ENCODE results near the gene NUDC. TPM values are rescaled to one million over a fixed set of nuclear protein-coding genes. Genes with fewer than 3 reads are reported as not detected.

NUDC gene
- total RNA-seq, 2 experiments from 2014 or later = 65.7 to 106 TPM

DNA sequence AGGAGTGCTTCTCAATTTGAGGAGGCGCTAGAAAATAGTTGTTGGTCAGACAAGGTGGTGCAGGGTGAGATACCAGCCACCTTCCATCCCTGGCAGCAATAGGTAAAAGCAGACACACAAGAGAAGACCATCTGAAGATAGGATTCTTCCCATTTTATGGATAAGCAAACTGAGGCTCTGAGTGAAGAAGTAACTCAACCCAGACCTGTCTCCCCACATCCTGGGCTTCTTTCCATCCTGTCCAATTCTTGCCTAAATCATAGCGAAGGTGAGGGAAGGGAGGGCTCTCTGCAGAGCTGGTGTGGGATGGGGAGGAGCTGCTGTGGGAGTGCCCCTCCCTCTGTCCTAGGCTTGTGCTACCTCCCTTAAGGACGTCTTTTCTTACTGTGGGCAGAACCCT lies 50.0 kb downstream of the NUDC start:
- intact Hi-C loops (cut with micrococcal nuclease; ENCODE audit: unreplicated experiment) = no loop called here
- no peak overlapping the region for H3K27ac ChIP-seq (ENCODE audit: low read depth, low read length, poor library complexity, severe bottlenecking)

DNA sequence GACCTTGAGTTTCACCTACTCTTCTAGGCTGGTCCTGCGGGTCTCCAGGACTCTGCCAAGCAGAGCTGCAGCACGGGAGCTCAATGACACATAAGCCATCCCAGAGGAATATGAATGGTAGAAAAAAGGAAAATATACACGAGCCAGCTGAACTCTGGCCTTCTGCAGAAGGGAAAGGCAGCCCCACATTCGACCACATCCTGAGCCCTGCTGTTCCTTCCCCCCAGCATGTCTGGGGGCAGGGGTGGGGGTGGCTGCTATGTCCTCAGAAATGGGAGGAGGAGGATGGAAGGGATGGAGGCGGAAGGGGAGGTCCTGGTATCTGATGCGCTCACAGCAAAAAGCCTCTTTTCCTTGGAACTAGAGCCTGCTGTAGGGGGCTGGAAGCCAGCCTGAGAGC lies 50.8 kb downstream of the NUDC start:
- no peak overlapping the region for H3K4me3 ChIP-seq (ENCODE audit: low read depth, low read length, poor library complexity, severe bottlenecking)
- no peak overlapping the region for H3K4me2 ChIP-seq (ENCODE audit: low read length)
- no peaks in the 10 kb centered on the region for H3K4me1 ChIP-seq (ENCODE audit: insufficient read depth, low read length, poor library complexity, severe bottlenecking)
- no peaks in the 10 kb centered on the region for H3K9me2 ChIP-seq (ENCODE audit: insufficient read depth, low read length)
- no TSS peak for BruUV-seq (replicated peaks)
- H3K27ac ChIP-seq (ENCODE audit: low read depth, low read length, poor library complexity, severe bottlenecking) = no peak overlapping the region
- TF ChIP-seq EZH2phosphoT487 (IDR thresholded peaks at IDR 0.05; ENCODE audit: borderline replicate concordance, low read depth, low read length) = no peak
- TF ChIP-seq, protein P1, sequence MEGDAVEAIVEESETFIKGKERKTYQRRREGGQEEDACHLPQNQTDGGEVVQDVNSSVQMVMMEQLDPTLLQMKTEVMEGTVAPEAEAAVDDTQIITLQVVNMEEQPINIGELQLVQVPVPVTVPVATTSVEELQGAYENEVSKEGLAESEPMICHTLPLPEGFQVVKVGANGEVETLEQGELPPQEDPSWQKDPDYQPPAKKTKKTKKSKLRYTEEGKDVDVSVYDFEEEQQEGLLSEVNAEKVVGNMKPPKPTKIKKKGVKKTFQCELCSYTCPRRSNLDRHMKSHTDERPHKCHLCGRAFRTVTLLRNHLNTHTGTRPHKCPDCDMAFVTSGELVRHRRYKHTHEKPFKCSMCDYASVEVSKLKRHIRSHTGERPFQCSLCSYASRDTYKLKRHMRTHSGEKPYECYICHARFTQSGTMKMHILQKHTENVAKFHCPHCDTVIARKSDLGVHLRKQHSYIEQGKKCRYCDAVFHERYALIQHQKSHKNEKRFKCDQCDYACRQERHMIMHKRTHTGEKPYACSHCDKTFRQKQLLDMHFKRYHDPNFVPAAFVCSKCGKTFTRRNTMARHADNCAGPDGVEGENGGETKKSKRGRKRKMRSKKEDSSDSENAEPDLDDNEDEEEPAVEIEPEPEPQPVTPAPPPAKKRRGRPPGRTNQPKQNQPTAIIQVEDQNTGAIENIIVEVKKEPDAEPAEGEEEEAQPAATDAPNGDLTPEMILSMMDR (conservative IDR thresholded peaks at IDR 0.05; ENCODE audit: low read length) = no peak
- ChIA-PET POLR2A (no interaction called here), CTCF (ENCODE audit: unreplicated experiment) (no interaction called here)
- no peak overlapping the region for H2AFZ ChIP-seq (ENCODE audit: low read length)
- no peaks in the 10 kb centered on the region for H3K36me3 ChIP-seq (ENCODE audit: insufficient read depth, low read length)
- no peak for DNase-seq (ENCODE audit: low spot score)
- H3K79me2 ChIP-seq (ENCODE audit: insufficient read depth, low read depth, low read length) = no peaks in the 10 kb centered on the region
- intact Hi-C loops (cut with micrococcal nuclease; ENCODE audit: unreplicated experiment) = no loop called here
- H4K20me1 ChIP-seq (ENCODE audit: insufficient read depth, low read length) = no peaks in the 10 kb centered on the region
- H3K9me3 ChIP-seq (ENCODE audit: low read length) = no peaks in the 10 kb centered on the region

More for the DNA sequence above, 50.0 kb downstream of the NUDC start:
- ChIA-PET CTCF (ENCODE audit: unreplicated experiment) (no interaction called here), POLR2A (no interaction called here)
- H2AFZ ChIP-seq (ENCODE audit: low read length) = no peak overlapping the region
- TF ChIP-seq EZH2phosphoT487 (IDR thresholded peaks at IDR 0.05; ENCODE audit: borderline replicate concordance, low read depth, low read length) = no peak
- TF ChIP-seq, protein P1 (conservative IDR thresholded peaks at IDR 0.05; ENCODE audit: low read length) = no peak
- DNase-seq (ENCODE audit: low spot score) = no peak
- H3K36me3 ChIP-seq (ENCODE audit: insufficient read depth, low read length) = no peaks in the 10 kb centered on the region
- H3K4me3 ChIP-seq (ENCODE audit: low read depth, low read length, poor library complexity, severe bottlenecking) = no peak overlapping the region
- no TSS peak for BruUV-seq (replicated peaks)
- no peaks in the 10 kb centered on the region for H3K4me1 ChIP-seq (ENCODE audit: insufficient read depth, low read length, poor library complexity, severe bottlenecking)
- no peaks in the 10 kb centered on the region for H4K20me1 ChIP-seq (ENCODE audit: insufficient read depth, low read length)
- no peaks in the 10 kb centered on the region for H3K9me3 ChIP-seq (ENCODE audit: low read length)
- no peak overlapping the region for H3K4me2 ChIP-seq (ENCODE audit: low read length)
- no peaks in the 10 kb centered on the region for H3K79me2 ChIP-seq (ENCODE audit: insufficient read depth, low read depth, low read length)
- H3K9me2 ChIP-seq (ENCODE audit: insufficient read depth, low read length) = no peaks in the 10 kb centered on the region

DNA sequence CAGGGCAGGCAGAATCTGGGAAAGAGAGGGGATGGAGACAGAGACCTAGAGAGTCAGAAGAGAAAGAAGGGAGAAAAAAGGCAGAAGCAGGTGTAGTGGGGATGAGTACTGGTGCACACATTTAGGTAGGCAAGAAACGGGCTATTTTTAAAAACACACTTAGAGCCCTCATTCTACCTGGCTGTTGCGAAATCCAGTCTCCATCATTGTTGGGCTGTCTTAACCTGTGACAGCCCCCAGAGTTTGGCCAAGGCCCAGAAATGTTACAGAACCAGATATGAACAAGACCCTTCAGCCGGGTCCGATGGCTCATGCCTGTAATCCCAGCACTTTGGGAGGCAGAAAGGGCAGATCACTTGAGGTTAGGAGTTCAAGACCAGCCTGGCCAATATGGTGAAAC lies 51.3 kb downstream of the NUDC start:
- no TSS peak for BruUV-seq (replicated peaks)
- Histone ChIP-seq H3K27ac (ENCODE audit: low read depth, low read length, poor library complexity, severe bottlenecking) (no peak overlapping the region), H3K79me2 (ENCODE audit: insufficient read depth, low read depth, low read length) (no peaks in the 10 kb centered on the region), H3K36me3 (ENCODE audit: insufficient read depth, low read length) (no peaks in the 10 kb centered on the region), H3K4me3 (ENCODE audit: low read depth, low read length, poor library complexity, severe bottlenecking) (no peak overlapping the region), H3K4me2 (ENCODE audit: low read length) (no peak overlapping the region), H3K4me1 (ENCODE audit: insufficient read depth, low read length, poor library complexity, severe bottlenecking) (no peaks in the 10 kb centered on the region), H2AFZ (ENCODE audit: low read length) (no peak overlapping the region), H4K20me1 (ENCODE audit: insufficient read depth, low read length) (no peaks in the 10 kb centered on the region), H3K9me3 (ENCODE audit: low read length) (no peaks in the 10 kb centered on the region), H3K9me2 (ENCODE audit: insufficient read depth, low read length) (no peaks in the 10 kb centered on the region)
- TF ChIP-seq, protein P1 (conservative IDR thresholded peaks at IDR 0.05; ENCODE audit: low read length) = no peak
- no peak for TF ChIP-seq EZH2phosphoT487 (IDR thresholded peaks at IDR 0.05; ENCODE audit: borderline replicate concordance, low read depth, low read length)
- CTCF ChIA-PET (ENCODE audit: unreplicated experiment) = no interaction called here
- no peak for DNase-seq (ENCODE audit: low spot score)
- POLR2A ChIA-PET = no interaction called here
- intact Hi-C loops (cut with micrococcal nuclease; ENCODE audit: unreplicated experiment) = no loop called here

Data from OCI-LY7 (cell line).